Stomach smooth muscle (tissue), 2 donors: Measurements from ENCODE around the gene ATAD1.
"Not testable (repeated sequence)": the region's sequence is repeated elsewhere in the genome, so short reads cannot be mapped to it uniquely, and the experiment has no call there.

Source experiments
- H3K27ac ChIP-seq: one replicate; pipeline ENCODE4 v1.7.0; 2013; ENCODE audit warnings: mild to moderate bottlenecking, low read length, inconsistent platforms
- H3K27me3 ChIP-seq, 2 donors: one replicate each; pipeline ENCODE4 v1.7.0; 2013; ENCODE audit warnings: low read length in 2 of 2; ENCODE audit not compliant: insufficient read depth in 2 of 2, control insufficient read depth in 1 of 2
- H3K36me3 ChIP-seq, 2 donors: one replicate each; pipeline ENCODE4 v1.7.0; 2013; ENCODE audit warnings: low read length in 2 of 2; ENCODE audit not compliant: control insufficient read depth in 2 of 2, insufficient read depth in 2 of 2
- H3K4me1 ChIP-seq: one replicate; pipeline ENCODE4 v1.7.0; 2013; ENCODE audit warnings: low read length; ENCODE audit not compliant: control insufficient read depth, insufficient read depth
- H3K4me3 ChIP-seq, 2 donors: one replicate each; pipeline ENCODE4 v1.7.0; 2013; ENCODE audit warnings: low read length in 2 of 2
- H3K9ac ChIP-seq, 2 donors: one replicate each; pipeline ENCODE4 v1.7.0; 2013; ENCODE audit warnings: low read length in 2 of 2, mild to moderate bottlenecking in 1 of 2
- H3K9me3 ChIP-seq, 2 donors: one replicate each; pipeline ENCODE4 v1.7.0; 2013; ENCODE audit warnings: low read length in 2 of 2; ENCODE audit not compliant: control insufficient read depth in 2 of 2
- donor health status: healthy.
- donor health status: Pancreatic carcinoma.

The ATAD1 gene

GRCh38 chr10:87803328-87803727 is 14.7 kb downstream of the ATAD1 start:
- H3K9ac ChIP-seq = no peak overlapping the region
- H3K4me1 ChIP-seq = no peaks in the 10 kb centered on the region
- H3K9me3 ChIP-seq = no peaks in the 10 kb centered on the region
- H3K36me3 ChIP-seq = peaks cover 0 to 2% of the 10 kb centered on the region in 2 donors
- H3K4me3 ChIP-seq = no peak overlapping the region
- no peak overlapping the region for H3K27ac ChIP-seq
- H3K27me3 ChIP-seq = no peaks in the 10 kb centered on the region

GRCh38 chr10:87801813-87802435 is 16.1 kb downstream of the ATAD1 start:
- not testable (repeated sequence) for H3K27ac ChIP-seq, H3K4me1 ChIP-seq, H3K36me3 ChIP-seq

GRCh38 chr10:87799860-87800259 is 18.2 kb downstream of the ATAD1 start:
- no peak overlapping the region for H3K27ac ChIP-seq
- no peaks in the 10 kb centered on the region for H3K9me3 ChIP-seq
- no peaks in the 10 kb centered on the region for H3K27me3 ChIP-seq
- no peak overlapping the region for H3K9ac ChIP-seq
- no peaks in the 10 kb centered on the region for H3K4me1 ChIP-seq
- peaks cover 0 to 2% of the 10 kb centered on the region in 2 donors for H3K36me3 ChIP-seq
- no peak overlapping the region for H3K4me3 ChIP-seq

More at GRCh38 chr10:87801813-87802435, 16.1 kb downstream of the ATAD1 start:
- not testable (repeated sequence) for H3K9me3 ChIP-seq, H3K27me3 ChIP-seq, H3K9ac ChIP-seq, H3K4me3 ChIP-seq

GRCh38 chr10:87798082-87798481 is 19.9 kb downstream of the ATAD1 start:
- H3K9me3 ChIP-seq = no peaks in the 10 kb centered on the region
- H3K27ac ChIP-seq = no peak overlapping the region
- H3K27me3 ChIP-seq = no peaks in the 10 kb centered on the region
- no peak overlapping the region for H3K4me3 ChIP-seq
- no peaks in the 10 kb centered on the region for H3K4me1 ChIP-seq
- no peaks in the 10 kb centered on the region for H3K36me3 ChIP-seq
- no peak overlapping the region for H3K9ac ChIP-seq

- Histone ChIP-seq H3K9me3 (no peaks in the 10 kb centered on the region), H3K4me1 (no peaks in the 10 kb centered on the region), H3K27me3 (no peaks in the 10 kb centered on the region), H3K9ac (no peak overlapping the region), H3K4me3 (no peak overlapping the region), H3K36me3 (peaks cover 0 to 8% of the 10 kb centered on the region in 2 donors), H3K27ac (no peak overlapping the region)
Measured at GRCh38 chr10:87794285-87794684, 23.7 kb downstream of the ATAD1 start.

- H3K4me1 ChIP-seq = no peaks in the 10 kb centered on the region
- no peak overlapping the region for H3K4me3 ChIP-seq
- peaks cover 0 to 11% of the 10 kb centered on the region in 2 donors for H3K36me3 ChIP-seq
- H3K9me3 ChIP-seq = no peaks in the 10 kb centered on the region
- no peak overlapping the region for H3K27ac ChIP-seq
- H3K27me3 ChIP-seq = no peaks in the 10 kb centered on the region
- H3K9ac ChIP-seq = no peak overlapping the region
Measured at GRCh38 chr10:87790185-87790584, 27.8 kb downstream of the ATAD1 start.

GRCh38 chr10:87786421-87786820 is 31.6 kb downstream of the ATAD1 start:
- H3K27ac ChIP-seq = no peak overlapping the region
- H3K27me3 ChIP-seq = no peaks in the 10 kb centered on the region
- H3K9ac ChIP-seq = no peak overlapping the region
- peaks cover 6 to 11% of the 10 kb centered on the region in 2 donors for H3K36me3 ChIP-seq
- no peaks in the 10 kb centered on the region for H3K4me1 ChIP-seq
- H3K9me3 ChIP-seq = no peaks in the 10 kb centered on the region
- no peak overlapping the region for H3K4me3 ChIP-seq

- H3K4me3 ChIP-seq = no peak overlapping the region
- no peaks in the 10 kb centered on the region for H3K9me3 ChIP-seq
- peaks cover 10% of the 10 kb centered on the region in 2 donors for H3K36me3 ChIP-seq
- H3K4me1 ChIP-seq = no peaks in the 10 kb centered on the region
- no peak overlapping the region for H3K27ac ChIP-seq
- no peaks in the 10 kb centered on the region for H3K27me3 ChIP-seq
- H3K9ac ChIP-seq = no peak overlapping the region
Measured at GRCh38 chr10:87782721-87783120, 35.3 kb downstream of the ATAD1 start.

- Histone ChIP-seq H3K36me3 (peaks cover 10% of the 10 kb centered on the region in 2 donors), H3K4me3 (no peak overlapping the region), H3K27me3 (no peaks in the 10 kb centered on the region), H3K4me1 (no peaks in the 10 kb centered on the region), H3K9me3 (no peaks in the 10 kb centered on the region), H3K27ac (no peak overlapping the region), H3K9ac (no peak overlapping the region)
Measured at GRCh38 chr10:87781545-87781944, 36.5 kb downstream of the ATAD1 start.

- Histone ChIP-seq H3K36me3 (peaks cover 5 to 16% of the 10 kb centered on the region in 2 donors), H3K9ac (no peak overlapping the region), H3K4me3 (no peak overlapping the region), H3K9me3 (no peaks in the 10 kb centered on the region), H3K4me1 (no peaks in the 10 kb centered on the region), H3K27ac (no peak overlapping the region), H3K27me3 (no peaks in the 10 kb centered on the region)
Measured at GRCh38 chr10:87776328-87776727, 41.7 kb downstream of the ATAD1 start.

- Histone ChIP-seq H3K4me3 (no peak overlapping the region), H3K9ac (no peak overlapping the region), H3K36me3 (peaks cover 5 to 17% of the 10 kb centered on the region in 2 donors), H3K4me1 (no peaks in the 10 kb centered on the region), H3K9me3 (no peaks in the 10 kb centered on the region), H3K27me3 (no peaks in the 10 kb centered on the region), H3K27ac (no peak overlapping the region)
Measured at GRCh38 chr10:87775766-87776165, 42.3 kb downstream of the ATAD1 start.
